ENCODE measurements around the gene TMEM184B.

GRCh38 chr22:38236786-38237185 lies 36.0 kb downstream of the TMEM184B start:
- TF ChIP-seq CTCF (IDR thresholded peaks at IDR 0.05), result no peak
- TF ChIP-seq EP300 (IDR thresholded peaks at IDR 0.05), result no peak
- no peak for TF ChIP-seq POLR2A (IDR thresholded peaks at IDR 0.05)
